Hematopoietic multipotent progenitor cell treated with erythropoietin and hydrocortisone succinate and interleukin-3 and kit ligand, for 8 days (in vitro differentiated cells): Measurements from ENCODE around the gene SAMD3.
A peak's percentile ranks its signal among the peaks of the same experiment; 100 is the strongest.
"Not testable (repeated sequence)": the region's sequence is repeated elsewhere in the genome, so short reads cannot be mapped to it uniquely, and the experiment has no call there.

Experiments
- DNase-seq: peaks from one replicate; pipeline ENCODE4 v3.0.0-alpha.2; 2015

Gene SAMD3

GRCh38 chr6:130127195-130127594, 95.6 kb downstream of the SAMD3 start:
- DNase-seq: no peak

GRCh38 chr6:130122243-130122642, 100.5 kb downstream of the SAMD3 start:
- no peak for DNase-seq

- no peak for DNase-seq
Measured at GRCh38 chr6:130120731-130121130, 102.0 kb downstream of the SAMD3 start.

- no peak for DNase-seq
Measured at GRCh38 chr6:130119211-130119610, 103.5 kb downstream of the SAMD3 start.

- DNase-seq: no peak
Measured at GRCh38 chr6:130118236-130118635, 104.5 kb downstream of the SAMD3 start.

GRCh38 chr6:130117187-130117701, 105.5 kb downstream of the SAMD3 start:
- DNase-seq: not testable (repeated sequence)

- no peak for DNase-seq
Measured at GRCh38 chr6:130116273-130116672, 106.5 kb downstream of the SAMD3 start.

- DNase-seq: no peak
Measured at GRCh38 chr6:130115036-130115435, 107.7 kb downstream of the SAMD3 start.

GRCh38 chr6:130113201-130113710, 109.5 kb downstream of the SAMD3 start:
- DNase-seq: no peak

- DNase-seq: no peak
Measured at GRCh38 chr6:130111031-130111430, 111.7 kb downstream of the SAMD3 start.

GRCh38 chr6:130107710-130108109, 115.0 kb downstream of the SAMD3 start:
- no peak for DNase-seq

- peak; percentile 26 for DNase-seq
Measured at GRCh38 chr6:130105996-130106704, 116.6 kb downstream of the SAMD3 start.

GRCh38 chr6:130099119-130099518, 123.6 kb downstream of the SAMD3 start:
- no peak for DNase-seq

- DNase-seq: no peak
Measured at GRCh38 chr6:130098317-130098716, 124.4 kb downstream of the SAMD3 start.
